ENCODE measurements around the gene VGLL4. TPM values are rescaled to one million over a fixed set of nuclear protein-coding genes. Genes with fewer than 3 reads are reported as not detected.

The VGLL4 gene
- total RNA-seq, 2 donors from 2014 or later = 47.5 to 49.7 TPM

- Mint-ChIP-seq H3K36me3 (ENCODE audit: low read depth) (peaks cover 7% of the 10 kb centered on the region), H3K27ac (no peak overlapping the region), H3K27me3 (ENCODE audit: insufficient read depth) (no peaks in the 10 kb centered on the region), H3K9me3 (no peaks in the 10 kb centered on the region), H3K4me3 (no peak overlapping the region), H3K4me1 (peaks cover 46% of the 10 kb centered on the region)
- no peaks in the 10 kb centered on the region for H3K9me3 ChIP-seq (ENCODE audit: control insufficient read depth, low read length)
- H3K9ac ChIP-seq (ENCODE audit: extremely low read depth, low read length, poor library complexity, severe bottlenecking) = no peak overlapping the region
- no peak overlapping the region for H3K27ac ChIP-seq (ENCODE audit: low read depth, low read length)
- no peak overlapping the region for H3K4me3 ChIP-seq (ENCODE audit: low read length)
- peaks cover 10% of the 10 kb centered on the region for H3K4me1 ChIP-seq (ENCODE audit: control insufficient read depth, insufficient read depth, low read length)
- TF ChIP-seq, protein P1, sequence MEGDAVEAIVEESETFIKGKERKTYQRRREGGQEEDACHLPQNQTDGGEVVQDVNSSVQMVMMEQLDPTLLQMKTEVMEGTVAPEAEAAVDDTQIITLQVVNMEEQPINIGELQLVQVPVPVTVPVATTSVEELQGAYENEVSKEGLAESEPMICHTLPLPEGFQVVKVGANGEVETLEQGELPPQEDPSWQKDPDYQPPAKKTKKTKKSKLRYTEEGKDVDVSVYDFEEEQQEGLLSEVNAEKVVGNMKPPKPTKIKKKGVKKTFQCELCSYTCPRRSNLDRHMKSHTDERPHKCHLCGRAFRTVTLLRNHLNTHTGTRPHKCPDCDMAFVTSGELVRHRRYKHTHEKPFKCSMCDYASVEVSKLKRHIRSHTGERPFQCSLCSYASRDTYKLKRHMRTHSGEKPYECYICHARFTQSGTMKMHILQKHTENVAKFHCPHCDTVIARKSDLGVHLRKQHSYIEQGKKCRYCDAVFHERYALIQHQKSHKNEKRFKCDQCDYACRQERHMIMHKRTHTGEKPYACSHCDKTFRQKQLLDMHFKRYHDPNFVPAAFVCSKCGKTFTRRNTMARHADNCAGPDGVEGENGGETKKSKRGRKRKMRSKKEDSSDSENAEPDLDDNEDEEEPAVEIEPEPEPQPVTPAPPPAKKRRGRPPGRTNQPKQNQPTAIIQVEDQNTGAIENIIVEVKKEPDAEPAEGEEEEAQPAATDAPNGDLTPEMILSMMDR (conservative IDR thresholded peaks at IDR 0.05) = no peak
- no peak for DNase-seq
- no peaks in the 10 kb centered on the region for H3K27me3 ChIP-seq (ENCODE audit: control insufficient read depth, insufficient read depth, low read length, poor library complexity, severe bottlenecking)
- H3K36me3 ChIP-seq (ENCODE audit: control insufficient read depth, insufficient read depth, low read length) = no peaks in the 10 kb centered on the region
- WGBS, 2 experiments (ENCODE audit: insufficient coverage in 1 of 2, insufficient read length in 1 of 2) = 88 to 96% methylated on average over 6 to 7 of the region's 7 CpGs
Measured at GRCh38 chr3:11624704-11625375, 18.9 kb downstream of the VGLL4 start.

DNA sequence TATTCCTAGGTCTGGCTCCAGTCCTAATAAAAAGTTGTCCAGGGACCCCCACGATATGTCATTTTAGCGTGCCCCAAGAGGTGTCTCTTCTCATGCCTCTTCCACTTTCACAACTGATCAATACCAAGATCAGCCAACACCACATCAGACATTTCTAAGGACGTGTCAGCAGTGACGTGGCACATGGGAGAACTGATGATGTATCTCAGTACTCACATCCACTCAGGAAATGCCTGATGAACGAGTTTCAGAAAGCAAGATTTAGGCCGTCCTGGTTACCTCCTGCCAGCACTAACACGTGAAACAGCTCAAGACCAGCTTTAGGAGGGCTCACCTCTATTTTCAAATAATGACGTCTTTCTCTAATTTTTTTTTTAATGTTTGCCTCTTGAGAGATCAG is 19.6 kb downstream of the VGLL4 start:
- H3K4me1 Mint-ChIP-seq = peaks cover 53% of the 10 kb centered on the region
- no peaks in the 10 kb centered on the region for H3K36me3 ChIP-seq (ENCODE audit: control insufficient read depth, insufficient read depth, low read length)
- TF ChIP-seq, protein P1 (conservative IDR thresholded peaks at IDR 0.05) = no peak
- H3K4me1 ChIP-seq (ENCODE audit: control insufficient read depth, insufficient read depth, low read length) = peaks cover 15% of the 10 kb centered on the region
- H3K27ac ChIP-seq (ENCODE audit: low read depth, low read length) = no peak overlapping the region
- peaks cover 7% of the 10 kb centered on the region for H3K36me3 Mint-ChIP-seq (ENCODE audit: low read depth)
- H3K27me3 Mint-ChIP-seq (ENCODE audit: insufficient read depth) = no peaks in the 10 kb centered on the region
- H3K4me3 ChIP-seq (ENCODE audit: low read length) = no peak overlapping the region
- no peak overlapping the region for H3K9ac ChIP-seq (ENCODE audit: extremely low read depth, low read length, poor library complexity, severe bottlenecking)
- WGBS, 2 experiments (ENCODE audit: insufficient coverage in 1 of 2, insufficient read length in 1 of 2) = 94 to 97% methylated on average over 3 to 8 of the region's 8 CpGs
- H3K27ac Mint-ChIP-seq = no peak overlapping the region
- no peak overlapping the region for H3K4me3 Mint-ChIP-seq
- no peaks in the 10 kb centered on the region for H3K27me3 ChIP-seq (ENCODE audit: control insufficient read depth, insufficient read depth, low read length, poor library complexity, severe bottlenecking)
- DNase-seq = no peak
- no peaks in the 10 kb centered on the region for H3K9me3 Mint-ChIP-seq
- H3K9me3 ChIP-seq (ENCODE audit: control insufficient read depth, low read length) = no peaks in the 10 kb centered on the region

DNA sequence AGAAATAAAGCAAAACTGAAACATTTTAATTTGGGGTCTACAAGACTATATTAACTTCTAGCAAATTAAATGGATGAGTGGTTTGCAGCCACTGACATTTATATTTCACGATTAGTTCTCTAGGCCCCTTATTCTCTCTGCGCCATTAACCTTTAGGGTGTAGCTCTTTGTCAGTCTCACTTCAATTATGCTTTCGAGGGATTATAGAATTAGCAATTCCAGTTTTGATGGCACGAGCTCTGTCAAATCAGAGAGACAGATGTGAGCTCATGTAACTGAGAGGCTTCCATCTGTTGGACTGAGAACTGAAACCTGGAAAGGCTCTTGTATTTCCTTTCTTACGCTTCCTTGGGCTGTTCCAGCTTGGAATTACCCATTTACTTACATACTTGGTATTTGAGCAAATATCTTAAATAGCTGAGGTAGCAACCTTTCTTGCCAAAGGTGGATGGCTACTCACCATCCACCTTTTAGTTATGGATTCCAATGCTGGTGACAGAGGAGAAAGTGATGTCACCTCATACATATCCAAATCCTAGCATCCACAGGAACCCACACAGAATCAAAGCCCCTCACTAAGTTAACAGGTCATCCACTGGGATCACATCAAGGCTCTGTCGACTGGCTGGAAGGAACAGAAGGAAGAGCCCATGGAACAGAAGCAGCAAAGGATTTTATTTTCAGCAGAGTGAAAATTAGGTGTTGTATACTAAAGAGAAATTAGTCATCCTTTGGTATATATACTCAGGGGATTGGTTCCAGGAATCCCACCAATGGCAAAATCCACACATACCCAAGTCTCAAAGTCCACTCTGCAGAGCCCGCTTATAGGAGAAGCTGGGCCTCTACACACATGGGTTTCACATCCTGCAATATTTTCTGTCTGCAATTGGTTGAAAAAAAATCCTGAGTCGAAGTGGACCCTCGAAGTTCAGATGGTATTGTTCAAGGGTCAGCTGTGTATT is 20.8 kb downstream of the VGLL4 start:
- no peaks in the 10 kb centered on the region for H3K27me3 Mint-ChIP-seq (ENCODE audit: insufficient read depth)
- peaks cover 15% of the 10 kb centered on the region for H3K4me1 ChIP-seq (ENCODE audit: control insufficient read depth, insufficient read depth, low read length)
- no peaks in the 10 kb centered on the region for H3K9me3 Mint-ChIP-seq
- no peaks in the 10 kb centered on the region for H3K9me3 ChIP-seq (ENCODE audit: control insufficient read depth, low read length)
- TF ChIP-seq, protein P1 (conservative IDR thresholded peaks at IDR 0.05) = no peak
- DNase-seq = no peak
- no peak overlapping the region for H3K27ac Mint-ChIP-seq
- no peaks in the 10 kb centered on the region for H3K36me3 ChIP-seq (ENCODE audit: control insufficient read depth, insufficient read depth, low read length)
- no peak overlapping the region for H3K9ac ChIP-seq (ENCODE audit: extremely low read depth, low read length, poor library complexity, severe bottlenecking)
- H3K27me3 ChIP-seq (ENCODE audit: control insufficient read depth, insufficient read depth, low read length, poor library complexity, severe bottlenecking) = no peaks in the 10 kb centered on the region
- H3K36me3 Mint-ChIP-seq (ENCODE audit: low read depth) = peaks cover 7% of the 10 kb centered on the region
- H3K4me1 Mint-ChIP-seq = peaks cover 59% of the 10 kb centered on the region
- 95 to 96% methylated on average over 6 to 9 of the region's 9 CpGs for WGBS, 2 experiments (ENCODE audit: insufficient coverage in 1 of 2, insufficient read length in 1 of 2)
- H3K27ac ChIP-seq (ENCODE audit: low read depth, low read length) = no peak overlapping the region
- H3K4me3 ChIP-seq (ENCODE audit: low read length) = no peak overlapping the region
- H3K4me3 Mint-ChIP-seq = no peak overlapping the region
